GM21515 (cell line): ENCODE results near the gene UBN1.

ENCODE experiments used
- ATAC-seq: cut with Tn5 transposase; IDR thresholded peaks from one replicate; pipeline ENCODE4 v1.9.1; 2021; ENCODE audit not compliant: unreplicated experiment

The UBN1 gene

GRCh38 chr16:4855804-4856203, 8.5 kb downstream of the UBN1 start:
- ATAC-seq: no peak

- no peak for ATAC-seq
Measured at GRCh38 chr16:4859190-4859899, 12.1 kb downstream of the UBN1 start.

DNA sequence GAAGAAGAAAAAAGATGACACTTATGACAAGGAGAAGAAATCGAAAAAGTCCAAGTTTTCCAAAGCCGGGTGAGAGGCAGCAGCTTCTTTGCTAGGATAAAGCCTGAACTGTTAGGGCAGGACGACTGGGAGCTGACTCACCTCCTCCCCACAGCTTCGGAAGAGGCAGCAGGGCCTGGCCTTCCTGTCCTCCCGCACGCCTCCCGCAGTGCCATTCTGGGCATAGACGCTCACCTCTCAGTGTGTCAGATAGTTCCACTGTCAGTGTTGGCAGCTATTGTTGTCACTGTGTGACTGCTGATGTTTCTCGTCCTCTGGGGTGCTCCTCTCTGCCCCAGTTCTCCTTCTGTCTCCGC, 12.6 kb downstream of the UBN1 start:
- no peak for ATAC-seq

DNA sequence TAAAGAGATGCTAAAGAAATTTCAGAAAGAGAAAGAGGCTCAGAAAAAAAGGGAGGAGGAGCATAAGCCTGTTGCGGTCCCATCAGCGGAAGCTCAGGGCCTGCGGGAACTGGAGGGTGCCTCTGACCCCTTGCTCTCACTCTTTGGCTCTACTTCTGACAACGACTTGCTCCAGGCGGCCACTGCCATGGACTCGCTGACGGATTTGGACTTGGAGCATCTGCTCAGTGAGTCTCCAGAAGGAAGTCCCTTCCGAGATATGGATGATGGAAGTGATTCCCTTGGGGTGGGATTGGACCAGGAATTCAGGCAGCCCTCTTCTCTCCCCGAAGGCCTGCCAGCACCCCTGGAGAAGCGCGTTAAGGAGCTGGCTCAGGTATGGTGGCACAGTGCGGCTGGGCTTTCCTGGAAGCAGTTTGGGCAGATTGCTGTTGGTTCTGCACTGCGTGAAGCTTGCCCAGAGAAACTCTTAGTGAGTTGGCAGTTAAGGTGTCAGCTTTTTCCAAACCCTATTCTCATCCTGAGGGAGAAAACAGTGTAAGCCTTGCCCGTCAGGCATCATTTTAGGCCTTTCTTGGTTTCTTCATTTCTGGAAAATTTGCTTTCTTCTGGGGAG, 13.6 kb downstream of the UBN1 start:
- ATAC-seq: no peak

DNA sequence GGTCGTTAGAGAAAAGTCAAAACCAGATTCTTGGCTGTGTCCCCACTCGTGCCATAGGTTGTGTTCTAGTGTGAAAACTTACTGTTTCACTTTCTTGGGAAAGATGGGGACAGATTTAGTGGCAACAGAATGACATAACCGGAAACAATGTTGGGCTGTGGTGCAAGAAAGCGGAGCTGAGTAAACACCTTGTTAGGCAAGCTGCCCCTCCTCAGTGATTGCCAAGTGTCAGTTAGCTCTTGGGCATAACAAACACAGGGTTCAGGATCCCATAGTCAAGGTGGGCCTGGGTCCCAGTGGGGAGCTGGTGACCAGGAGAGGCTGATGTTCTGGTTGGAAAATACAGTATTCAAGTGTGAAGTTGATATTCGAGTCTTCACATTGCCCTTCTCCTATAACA, 15.4 kb downstream of the UBN1 start:
- no peak for ATAC-seq

- no peak for ATAC-seq
Measured at GRCh38 chr16:4864728-4865127, 17.4 kb downstream of the UBN1 start.

- no peak for ATAC-seq
Measured at GRCh38 chr16:4865231-4865860, 18.1 kb downstream of the UBN1 start.

- no peak for ATAC-seq
Measured at GRCh38 chr16:4866586-4866985, 19.3 kb downstream of the UBN1 start.

DNA sequence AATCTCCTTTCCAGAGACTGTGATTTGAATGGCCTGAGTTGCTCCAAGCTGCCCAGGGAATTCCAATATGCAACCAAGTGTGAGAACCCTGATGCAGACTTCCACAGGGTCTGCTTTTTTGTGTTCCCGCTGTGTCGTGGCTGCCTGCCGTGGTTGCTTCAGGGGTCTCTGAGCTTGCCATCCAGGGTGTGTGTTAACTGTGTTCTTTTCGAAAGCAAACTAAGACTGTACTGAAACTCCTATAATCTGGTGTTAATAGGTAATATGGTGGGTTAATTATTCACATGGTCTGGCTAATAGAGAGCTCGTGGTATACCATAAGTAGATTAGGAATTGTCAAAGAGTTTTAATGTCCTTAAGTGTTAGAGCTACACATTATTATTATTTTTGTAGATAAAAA, 20.7 kb downstream of the UBN1 start:
- no peak for ATAC-seq

GRCh38 chr16:4868535-4868934, 21.3 kb downstream of the UBN1 start:
- ATAC-seq: no peak

DNA sequence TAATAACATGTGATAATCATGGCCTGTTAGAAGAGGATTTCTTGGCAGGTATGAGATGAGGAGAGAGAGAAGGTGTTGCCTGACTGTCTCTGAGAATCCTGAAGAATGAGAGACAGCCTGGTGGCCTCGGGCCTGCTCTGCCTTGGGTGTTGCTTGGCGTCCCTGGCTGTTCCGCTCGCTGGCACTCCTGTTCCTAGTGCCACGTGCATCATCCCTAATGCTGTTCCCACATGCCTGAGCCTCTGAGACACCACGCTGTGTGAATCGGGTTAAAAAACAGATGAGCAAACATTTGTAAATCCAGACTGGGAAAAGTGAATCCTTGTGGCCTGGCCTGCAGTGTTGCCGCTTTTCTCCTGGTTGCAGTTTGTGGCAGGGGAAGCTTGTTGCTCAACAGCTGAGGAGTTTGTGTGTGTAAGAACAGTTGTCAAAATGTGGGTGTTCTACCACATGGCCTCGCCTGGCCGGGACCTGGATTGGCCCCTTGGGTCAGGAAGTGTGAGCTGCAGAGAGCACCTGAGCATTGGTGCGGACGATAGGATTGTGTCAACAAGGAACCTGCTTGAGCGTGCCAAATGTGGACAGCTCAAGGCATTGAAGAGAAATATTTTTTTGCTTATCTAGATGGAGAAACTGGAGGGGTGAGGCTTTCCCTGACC, 22.0 kb downstream of the UBN1 start:
- no peak for ATAC-seq

GRCh38 chr16:4870138-4870671, 22.9 kb downstream of the UBN1 start:
- no peak for ATAC-seq

- no peak for ATAC-seq
Measured at GRCh38 chr16:4871071-4871470, 23.8 kb downstream of the UBN1 start.

DNA sequence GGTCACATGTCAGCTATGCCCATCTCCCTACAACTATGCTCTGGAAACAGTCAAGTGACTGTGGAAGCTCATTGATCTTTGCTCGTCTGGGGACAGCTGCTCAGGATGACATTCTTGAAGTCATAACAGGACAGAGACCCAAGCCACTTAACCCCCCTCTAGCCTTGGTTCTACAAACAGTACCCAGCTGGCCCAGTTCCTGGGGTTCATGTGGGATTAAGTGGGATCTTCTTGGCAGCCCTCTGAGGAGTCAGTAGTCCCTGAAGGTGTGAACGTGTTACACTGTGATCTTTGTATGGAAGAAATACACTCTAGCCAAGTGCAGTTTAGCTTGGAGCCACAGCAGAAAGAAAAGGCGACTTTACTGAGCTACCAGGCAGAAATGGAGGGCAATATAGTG, 25.8 kb downstream of the UBN1 start:
- ATAC-seq: no peak

- no peak for ATAC-seq
Measured at GRCh38 chr16:4874666-4875065, 27.4 kb downstream of the UBN1 start.

GRCh38 chr16:4876646-4877379, 29.5 kb downstream of the UBN1 start:
- ATAC-seq: no peak

- ATAC-seq: no peak
Measured at GRCh38 chr16:4877380-4877685, 30.1 kb downstream of the UBN1 start.

DNA sequence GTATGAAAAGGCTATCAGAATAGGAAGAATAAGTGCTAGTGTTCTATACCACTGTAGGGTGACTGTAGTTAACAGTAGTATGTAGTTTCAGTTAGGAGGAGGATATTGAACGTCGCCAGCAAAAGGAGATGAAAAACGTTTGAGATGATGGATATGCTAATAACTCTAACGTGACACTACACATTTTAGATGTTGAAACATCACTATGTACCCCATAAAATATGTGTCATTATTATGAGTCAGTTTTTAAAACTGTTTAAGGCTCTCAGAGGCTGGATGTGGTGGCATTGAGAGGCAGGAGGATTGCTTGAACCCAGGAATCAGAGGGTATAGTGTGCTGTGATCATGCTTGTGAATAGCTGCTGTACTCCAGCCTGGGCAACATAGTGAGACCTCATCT, 31.8 kb downstream of the UBN1 start:
- ATAC-seq: no peak

DNA sequence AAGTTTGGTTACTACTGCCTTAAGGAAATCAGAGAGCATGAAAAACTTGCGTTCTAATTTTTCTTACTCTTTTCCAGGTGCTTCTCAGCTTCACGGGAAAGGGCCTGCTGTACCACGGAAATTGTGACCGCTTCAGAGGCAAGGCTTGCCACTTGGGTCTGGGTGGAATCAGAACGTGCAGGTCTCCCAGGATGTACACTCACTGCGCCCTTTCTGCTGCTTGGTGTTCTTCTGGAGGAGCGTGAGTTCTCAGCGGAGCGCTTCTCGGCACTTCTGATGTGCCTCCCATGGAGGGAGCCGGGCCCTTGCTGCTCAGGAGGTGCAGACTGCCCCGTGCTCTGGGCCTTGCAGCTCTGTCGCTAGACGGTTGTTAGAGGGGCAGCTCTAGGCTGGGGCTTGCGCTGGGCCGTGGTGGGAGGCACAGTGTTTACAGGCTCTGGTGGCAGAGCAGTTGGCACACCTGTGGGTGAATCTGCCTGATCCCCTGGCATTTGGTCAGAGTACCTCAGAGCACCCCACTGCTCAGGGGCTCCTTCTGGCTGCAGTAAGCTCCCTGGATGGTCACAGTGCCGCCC, 32.8 kb downstream of the UBN1 start:
- ATAC-seq: no peak

DNA sequence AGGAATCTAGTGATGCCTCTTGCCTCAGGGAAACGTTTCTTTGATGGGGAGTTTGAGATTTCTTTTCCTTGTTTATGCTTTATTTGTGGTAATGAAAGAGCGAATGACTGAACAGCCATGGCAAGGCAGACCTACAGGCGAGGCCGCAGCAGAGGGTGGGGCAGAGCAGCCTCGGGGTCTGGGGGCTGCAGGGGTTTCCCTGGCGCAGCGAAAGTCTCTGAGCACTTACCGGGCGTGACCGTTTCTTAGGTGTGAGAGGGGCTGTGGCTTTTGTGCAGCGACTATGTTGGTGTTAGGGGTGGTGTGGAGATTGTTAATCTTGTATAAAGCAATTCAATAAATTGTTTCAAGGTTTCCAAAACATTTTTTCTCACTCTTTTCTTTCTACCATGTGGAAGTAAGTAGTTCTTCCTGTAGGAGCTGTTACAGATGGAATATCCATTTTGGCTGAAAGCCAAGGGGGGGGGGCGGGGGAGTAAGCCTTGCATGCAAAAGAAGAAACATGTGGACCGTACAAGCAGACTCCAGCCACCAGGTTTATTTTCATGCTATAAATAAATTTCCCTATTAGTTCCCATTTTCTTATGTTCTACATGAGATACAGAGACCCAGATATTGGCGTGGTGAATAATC, 34.8 kb downstream of the UBN1 start:
- ATAC-seq: no peak
